ENCODE data around the gene HECTD4. TPM values are rescaled to one million over a fixed set of nuclear protein-coding genes. Genes with fewer than 3 reads are reported as not detected.

Gene HECTD4
- total and polyA plus RNA-seq, 9 of the 15 experiments (the other 6 are each of a cell fraction or from before 2014, with no cell fraction given), result 3.5 to 33.3 (median 13.5) TPM

GRCh38 chr12:112236386-112236785 is 145.8 kb downstream of the HECTD4 start (continued):
- no peak for TF ChIP-seq CHD7 (IDR thresholded peaks at IDR 0.05; ENCODE audit: low read depth, low read length)

All from K562 (cell line).